ENCODE data around the gene PRKN.

DNA sequence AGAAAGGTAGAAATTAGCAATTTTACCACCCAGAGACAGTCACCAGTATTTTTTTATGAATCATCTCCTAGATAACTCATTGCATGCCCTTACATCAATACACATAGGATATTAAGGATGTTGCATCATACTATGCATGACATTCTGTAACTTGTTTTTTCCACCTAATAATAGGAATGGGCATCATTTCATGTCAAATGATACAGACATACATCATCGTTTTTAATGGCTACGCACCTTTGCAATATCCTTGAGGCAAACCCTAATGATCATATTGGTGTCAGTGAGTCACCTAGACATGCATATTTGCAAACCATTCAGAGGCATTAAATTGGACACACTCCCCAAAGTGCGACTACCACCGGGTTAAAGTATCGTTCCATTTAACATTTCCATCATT, 1144.0 kb downstream of the PRKN start:
- TF ChIP-seq, protein P1, sequence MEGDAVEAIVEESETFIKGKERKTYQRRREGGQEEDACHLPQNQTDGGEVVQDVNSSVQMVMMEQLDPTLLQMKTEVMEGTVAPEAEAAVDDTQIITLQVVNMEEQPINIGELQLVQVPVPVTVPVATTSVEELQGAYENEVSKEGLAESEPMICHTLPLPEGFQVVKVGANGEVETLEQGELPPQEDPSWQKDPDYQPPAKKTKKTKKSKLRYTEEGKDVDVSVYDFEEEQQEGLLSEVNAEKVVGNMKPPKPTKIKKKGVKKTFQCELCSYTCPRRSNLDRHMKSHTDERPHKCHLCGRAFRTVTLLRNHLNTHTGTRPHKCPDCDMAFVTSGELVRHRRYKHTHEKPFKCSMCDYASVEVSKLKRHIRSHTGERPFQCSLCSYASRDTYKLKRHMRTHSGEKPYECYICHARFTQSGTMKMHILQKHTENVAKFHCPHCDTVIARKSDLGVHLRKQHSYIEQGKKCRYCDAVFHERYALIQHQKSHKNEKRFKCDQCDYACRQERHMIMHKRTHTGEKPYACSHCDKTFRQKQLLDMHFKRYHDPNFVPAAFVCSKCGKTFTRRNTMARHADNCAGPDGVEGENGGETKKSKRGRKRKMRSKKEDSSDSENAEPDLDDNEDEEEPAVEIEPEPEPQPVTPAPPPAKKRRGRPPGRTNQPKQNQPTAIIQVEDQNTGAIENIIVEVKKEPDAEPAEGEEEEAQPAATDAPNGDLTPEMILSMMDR (conservative IDR thresholded peaks at IDR 0.05 in 1 of 2, IDR thresholded peaks at IDR 0.05 in 1 of 2; ENCODE audit: low read depth in 1 of 2, low read length in 2 of 2) = no peak
- no peak for TF ChIP-seq EZH2 (IDR thresholded peaks at IDR 0.05; ENCODE audit: low read length, missing control alignments)

Measured in fibroblast of lung (primary cell).